HG03097 (cell line): ENCODE results near the gene ESD.
"Not testable (repeated sequence)": the region's sequence is repeated elsewhere in the genome, so short reads cannot be mapped to it uniquely, and the experiment has no call there.

Experiments used
- ATAC-seq: cut with Tn5 transposase; IDR thresholded peaks from one replicate; pipeline ENCODE4 v1.9.1; 2021; ENCODE audit not compliant: unreplicated experiment, low FRiP score

ESD gene

GRCh38 chr13:46796515-46797474 is at the start of gene ESD:
TSS of gene ESD (minus strand) at chr13:46797161. CDS start at chr13:46791413, 5,748 bp downstream.
- ATAC-seq: peak; percentile 90

- ATAC-seq: no peak
These were observed 49.8 kb upstream of the ESD start for GRCh38 chr13:46846726-46847125.

- no peak for ATAC-seq
These were observed 48.2 kb upstream of the ESD start for GRCh38 chr13:46845146-46845545.

GRCh38 chr13:46844431-46844830 is 47.5 kb upstream of the ESD start:
- no peak for ATAC-seq

- no peak for ATAC-seq
These were observed 42.4 kb upstream of the ESD start for GRCh38 chr13:46839399-46839798.

- no peak for ATAC-seq
These were observed 37.7 kb upstream of the ESD start for GRCh38 chr13:46834657-46835056.

- no peak for ATAC-seq
These were observed 34.7 kb upstream of the ESD start for GRCh38 chr13:46831588-46832194.

GRCh38 chr13:46830405-46831005 is 33.5 kb upstream of the ESD start:
- ATAC-seq: no peak

- no peak for ATAC-seq
These were observed 25.6 kb upstream of the ESD start for GRCh38 chr13:46822551-46822950.

GRCh38 chr13:46817838-46818476 is 21.0 kb upstream of the ESD start:
- ATAC-seq: no peak

- ATAC-seq: no peak
These were observed 20.1 kb upstream of the ESD start for GRCh38 chr13:46817095-46817494.

- no peak for ATAC-seq
These were observed 19.4 kb upstream of the ESD start for GRCh38 chr13:46816371-46816770.

- ATAC-seq: no peak
These were observed 15.4 kb upstream of the ESD start for GRCh38 chr13:46812301-46812797.

- ATAC-seq: no peak
These were observed 13.5 kb upstream of the ESD start for GRCh38 chr13:46810440-46810839.

GRCh38 chr13:46804921-46805320 is 8.0 kb upstream of the ESD start:
- not testable (repeated sequence) for ATAC-seq

GRCh38 chr13:46804391-46804815 is 7.4 kb upstream of the ESD start:
- ATAC-seq: no peak

- ATAC-seq: no peak
These were observed 6.6 kb upstream of the ESD start for GRCh38 chr13:46803586-46803985.

GRCh38 chr13:46801858-46802257 is 4.9 kb upstream of the ESD start:
- ATAC-seq: no peak

GRCh38 chr13:46799139-46799538 is 2.2 kb upstream of the ESD start:
- ATAC-seq: no peak

- ATAC-seq: no peak
These were observed 708 bp upstream of the ESD start for GRCh38 chr13:46797501-46798237.
